ENCODE data around the gene GPR84.

The GPR84 gene

DNA sequence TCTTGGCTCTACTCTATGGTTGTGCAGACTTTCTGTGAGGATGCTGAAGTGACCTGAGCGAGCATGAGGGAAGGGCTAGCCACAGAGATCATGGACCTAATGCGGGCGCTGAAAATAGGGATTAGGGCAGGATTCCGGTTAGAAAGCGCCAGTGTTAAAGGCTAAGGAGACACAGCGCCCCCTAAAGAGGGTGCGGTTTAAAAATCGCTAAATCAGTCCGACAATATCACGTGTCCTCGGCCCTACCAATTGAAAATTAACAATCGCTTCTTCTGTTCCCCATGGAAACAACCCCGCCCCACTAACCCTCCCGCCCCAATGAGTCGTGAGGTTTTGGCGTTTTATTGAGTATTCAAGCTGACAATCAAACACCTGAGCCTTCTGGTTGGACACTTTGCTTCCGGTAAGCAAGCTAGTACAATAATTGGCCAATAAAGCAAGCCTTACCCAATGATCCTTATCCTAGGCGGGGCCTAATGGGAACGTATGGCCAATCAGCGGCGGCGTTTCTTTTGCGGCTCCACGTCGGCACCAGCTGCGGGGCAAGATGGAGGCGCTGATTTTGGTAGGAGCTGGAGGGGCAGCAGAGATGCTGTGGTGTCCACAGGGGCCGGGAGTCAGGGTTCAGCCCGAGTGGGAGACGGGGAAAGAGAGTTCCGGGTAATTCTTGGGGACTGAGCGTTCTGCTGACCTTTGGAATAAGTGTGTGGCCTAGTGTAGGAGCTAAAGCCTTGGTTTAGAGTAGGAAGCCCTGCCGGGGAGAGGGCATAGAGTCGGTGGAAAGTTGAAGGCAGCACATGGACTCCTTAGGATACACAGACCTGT lies 39.5 kb downstream of the GPR84 start, which contains the start of gene COPZ1:
Gene COPZ1 (plus strand): TSS at position 515 of the 825 bp plus-strand sequence. CDS start 33 bp downstream, at position 548.
- DNase-seq (ENCODE audit: low read depth) = peak; percentile 85

DNA sequence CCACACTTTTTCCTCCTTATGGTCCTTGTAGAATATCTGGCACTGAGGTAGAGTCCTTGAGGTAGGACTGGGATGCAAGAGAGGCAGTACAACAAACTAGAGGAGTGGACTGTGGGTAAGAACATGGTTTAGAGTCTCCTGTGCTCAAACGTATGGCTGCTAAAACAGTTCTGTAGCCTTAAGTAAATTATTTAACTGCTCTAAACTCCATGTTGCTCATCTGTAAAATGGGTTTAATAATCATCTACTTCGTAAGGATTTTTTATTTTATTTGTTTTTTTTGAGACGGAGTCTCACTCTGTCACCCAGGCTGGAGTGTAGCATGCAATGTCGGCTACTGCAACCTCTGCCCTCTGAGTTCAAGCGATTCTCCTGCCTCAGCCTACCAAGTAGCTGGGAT lies 42.9 kb downstream of the GPR84 start:
- no peak for DNase-seq (ENCODE audit: low read depth)

Measured in activated T-cell treated with anti-CD3 and anti-CD28 coated beads for 48 hours (primary cell).